Ecto neural progenitor cell (in vitro differentiated cells): ENCODE results near the gene TPP1.

ENCODE experiments used
- DNase-seq: peaks from one replicate; pipeline ENCODE4 v3.0.0-alpha.2; 2018; ENCODE audit warnings: low spot score

Gene TPP1

DNA sequence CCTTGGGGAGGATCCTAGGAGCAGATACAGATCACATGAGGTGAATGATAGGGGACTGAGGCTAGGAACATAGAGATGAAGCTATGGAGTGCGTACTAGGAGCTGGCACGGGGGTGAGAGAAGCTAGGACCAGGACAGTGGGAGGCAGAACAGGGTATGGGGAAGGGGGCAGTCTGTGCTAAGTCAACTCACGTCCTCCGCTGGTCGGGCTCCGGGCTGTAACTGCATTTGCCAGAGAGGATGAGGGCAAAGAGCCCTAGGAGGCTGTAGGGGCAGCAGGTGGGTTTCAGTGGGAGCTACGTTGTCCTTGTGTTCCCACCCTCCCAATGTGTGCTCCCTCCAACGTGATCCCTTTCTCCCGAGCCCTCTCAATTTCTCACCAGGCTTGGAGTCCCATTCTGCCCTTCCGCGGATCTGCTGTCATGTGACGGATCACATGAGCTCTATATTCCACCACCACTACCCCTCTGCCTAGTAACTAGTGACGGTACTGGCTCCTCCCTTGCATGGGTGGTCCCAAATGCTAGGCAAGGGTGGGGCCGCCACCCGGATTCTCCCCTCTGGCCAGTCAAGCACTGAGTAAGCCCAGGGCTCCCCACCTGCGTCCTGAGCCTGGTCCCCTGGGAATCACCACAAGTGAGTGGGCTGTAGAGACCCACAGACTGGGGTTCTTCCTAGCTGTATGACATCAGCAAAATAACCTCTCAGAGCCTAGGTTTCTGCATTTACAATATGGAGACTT, at the start of gene TPP1:
Gene TPP1, minus strand, starts transcription at position 419 of the 742 bp plus-strand sequence. Its CDS starts 22 bp downstream, at position 397.
- peak; percentile 91 for DNase-seq

GRCh38 chr11:6667733-6668374, 48.6 kb upstream of the TPP1 start:
- no peak for DNase-seq

DNA sequence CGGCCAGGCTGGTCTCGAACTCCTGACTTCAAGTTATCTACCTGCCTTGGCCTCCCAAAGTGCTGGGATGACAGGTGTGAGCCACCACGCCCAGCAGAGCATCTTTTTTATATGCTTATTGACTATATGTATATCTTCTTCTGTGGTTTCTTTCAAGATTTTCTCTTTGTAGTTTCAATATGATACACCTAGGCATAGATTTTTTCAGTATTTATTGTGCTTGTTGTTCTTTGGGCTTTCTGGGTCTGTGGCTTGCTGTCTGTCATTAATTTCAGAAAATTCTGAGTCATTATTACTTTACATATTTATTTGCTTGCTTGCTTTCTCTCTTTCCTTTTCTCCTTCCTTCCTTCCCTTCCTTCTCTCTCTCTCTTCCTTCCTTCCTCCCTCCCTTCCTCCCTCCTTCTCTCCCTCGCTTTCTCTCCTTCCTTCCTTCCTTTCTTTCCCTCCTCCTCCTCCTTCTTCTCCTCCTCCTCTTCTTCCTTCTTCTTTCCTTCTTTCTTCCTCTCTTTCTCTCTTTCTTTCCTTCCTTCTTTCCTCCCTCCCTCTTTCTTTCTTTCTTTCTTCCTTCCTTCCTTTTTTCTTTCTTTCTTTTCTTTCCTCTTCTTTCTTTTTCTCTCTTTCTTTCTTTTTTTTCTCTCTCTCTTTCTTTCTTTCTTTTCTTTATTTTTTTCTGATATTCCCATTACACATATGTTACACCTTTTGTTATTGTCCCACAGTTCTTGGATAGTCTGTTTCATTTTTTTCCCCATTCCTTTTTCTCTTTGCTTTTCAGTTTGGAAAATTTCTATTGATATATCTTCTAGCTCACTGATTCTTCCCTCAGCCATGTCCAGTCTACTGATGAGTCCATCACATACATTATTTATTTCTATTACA, 47.3 kb upstream of the TPP1 start:
- DNase-seq, result no peak

DNA sequence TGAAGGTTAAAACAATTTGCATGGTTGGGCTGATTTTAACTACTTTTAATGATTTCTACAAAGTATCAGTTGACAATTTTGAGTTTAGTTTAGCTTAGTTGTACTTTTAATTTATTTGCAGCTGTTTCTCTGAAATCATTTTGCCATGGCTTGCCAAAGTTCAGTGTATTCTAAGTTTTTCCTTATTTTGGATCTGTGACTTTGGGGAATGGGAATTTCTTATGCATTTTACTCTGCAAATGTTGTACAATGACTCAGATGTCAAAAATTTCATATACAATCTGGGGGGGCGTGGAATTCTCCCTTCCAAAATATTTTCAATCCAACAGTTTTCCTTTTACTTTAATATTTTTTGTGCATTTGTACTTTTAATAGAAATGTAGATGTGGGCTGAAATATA, 45.3 kb upstream of the TPP1 start:
- DNase-seq, result no peak

DNA sequence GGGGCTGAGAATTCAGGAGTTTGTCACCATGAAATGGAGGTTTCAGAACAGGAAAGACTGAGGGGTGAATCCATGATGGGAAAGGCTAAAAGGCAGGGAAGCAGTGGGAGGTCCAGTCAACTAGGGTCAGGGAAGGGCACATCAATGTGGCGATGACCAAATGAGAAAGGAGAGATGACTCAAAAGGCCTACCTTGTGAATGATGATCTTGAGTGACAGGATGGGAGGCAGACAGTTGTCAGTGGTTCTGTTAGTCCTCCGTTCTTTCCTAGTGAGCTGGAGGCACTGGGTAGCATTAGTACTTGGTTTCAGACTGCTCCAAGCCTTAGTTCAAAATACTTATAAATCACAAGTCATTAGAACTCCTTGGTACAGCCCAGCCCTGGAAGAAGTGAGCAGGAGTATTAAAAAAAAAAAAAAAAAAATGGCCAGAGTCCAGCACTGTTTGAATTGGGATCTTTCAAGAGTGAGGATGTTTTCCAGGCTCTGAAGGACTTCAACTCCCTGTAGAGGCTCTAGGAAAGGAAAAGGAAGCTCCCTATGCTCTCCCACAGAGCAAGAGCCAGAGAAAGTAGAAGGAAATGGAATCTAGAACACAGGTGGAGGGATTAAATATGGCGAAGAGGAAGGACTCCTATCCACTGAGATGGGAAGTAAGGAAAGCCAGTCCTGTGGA, 44.7 kb upstream of the TPP1 start:
- DNase-seq, result no peak

GRCh38 chr11:6660712-6661111, 41.5 kb upstream of the TPP1 start:
- DNase-seq, result no peak

DNA sequence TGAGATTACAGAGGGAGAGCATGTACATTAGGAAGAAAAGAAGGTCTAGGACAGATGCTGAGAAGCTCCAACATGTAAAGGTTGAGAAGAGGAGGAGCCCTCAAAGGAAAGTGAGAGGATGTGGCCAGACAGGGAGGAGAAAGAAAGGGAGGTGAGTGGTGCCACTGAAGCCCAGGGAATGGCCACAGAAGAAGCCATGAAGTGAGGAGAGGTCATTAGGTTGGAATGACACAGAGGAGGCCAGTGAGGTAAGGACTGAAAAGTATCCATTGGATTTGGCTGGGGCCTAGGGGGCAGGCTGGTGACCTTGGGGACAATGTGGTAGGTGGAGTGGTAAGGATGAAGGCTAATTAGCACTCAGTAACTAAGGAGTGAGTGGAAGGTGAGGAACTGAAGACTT, 39.4 kb upstream of the TPP1 start:
- no peak for DNase-seq

DNA sequence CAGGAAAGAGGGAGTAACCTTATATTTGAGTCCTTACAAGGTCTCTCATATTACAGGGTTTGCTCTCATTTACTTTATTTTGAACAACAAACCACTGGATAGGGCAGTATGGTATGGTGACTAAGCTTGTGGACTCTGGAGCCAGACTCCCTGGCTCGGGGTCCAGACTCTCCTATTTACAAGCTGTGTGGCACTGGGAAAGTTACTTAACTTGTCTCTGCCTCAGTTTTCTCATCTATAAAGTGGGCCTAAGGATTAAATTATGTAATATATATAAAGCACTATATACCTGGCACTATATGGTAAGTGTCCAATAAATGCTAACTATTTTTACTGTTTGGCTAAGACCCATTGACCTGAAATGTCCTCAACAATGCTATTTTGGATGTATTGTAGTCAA, 38.1 kb upstream of the TPP1 start:
- DNase-seq, result no peak

DNA sequence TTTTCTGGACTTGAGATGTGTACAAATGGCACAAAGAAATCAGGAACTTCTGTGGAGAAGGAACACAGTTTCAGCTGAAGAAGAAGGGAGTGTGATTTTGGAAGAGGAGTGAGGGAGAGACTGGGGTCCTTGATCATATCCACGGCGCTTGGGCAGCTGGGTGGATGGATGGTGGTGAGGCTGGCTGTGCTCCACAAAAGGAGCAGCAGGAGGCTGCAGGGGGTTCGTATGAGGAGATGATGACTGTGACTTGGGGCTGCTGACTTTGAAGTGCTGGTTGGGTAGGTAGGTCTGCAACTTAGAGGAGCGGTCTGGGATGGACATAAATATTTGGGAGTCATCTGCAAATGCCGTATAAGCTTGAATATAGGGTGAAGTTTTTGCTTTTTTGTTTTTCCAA, 37.7 kb upstream of the TPP1 start:
- no peak for DNase-seq

- DNase-seq, result no peak
These were observed 37.3 kb upstream of the TPP1 start for GRCh38 chr11:6656584-6656915.

DNA sequence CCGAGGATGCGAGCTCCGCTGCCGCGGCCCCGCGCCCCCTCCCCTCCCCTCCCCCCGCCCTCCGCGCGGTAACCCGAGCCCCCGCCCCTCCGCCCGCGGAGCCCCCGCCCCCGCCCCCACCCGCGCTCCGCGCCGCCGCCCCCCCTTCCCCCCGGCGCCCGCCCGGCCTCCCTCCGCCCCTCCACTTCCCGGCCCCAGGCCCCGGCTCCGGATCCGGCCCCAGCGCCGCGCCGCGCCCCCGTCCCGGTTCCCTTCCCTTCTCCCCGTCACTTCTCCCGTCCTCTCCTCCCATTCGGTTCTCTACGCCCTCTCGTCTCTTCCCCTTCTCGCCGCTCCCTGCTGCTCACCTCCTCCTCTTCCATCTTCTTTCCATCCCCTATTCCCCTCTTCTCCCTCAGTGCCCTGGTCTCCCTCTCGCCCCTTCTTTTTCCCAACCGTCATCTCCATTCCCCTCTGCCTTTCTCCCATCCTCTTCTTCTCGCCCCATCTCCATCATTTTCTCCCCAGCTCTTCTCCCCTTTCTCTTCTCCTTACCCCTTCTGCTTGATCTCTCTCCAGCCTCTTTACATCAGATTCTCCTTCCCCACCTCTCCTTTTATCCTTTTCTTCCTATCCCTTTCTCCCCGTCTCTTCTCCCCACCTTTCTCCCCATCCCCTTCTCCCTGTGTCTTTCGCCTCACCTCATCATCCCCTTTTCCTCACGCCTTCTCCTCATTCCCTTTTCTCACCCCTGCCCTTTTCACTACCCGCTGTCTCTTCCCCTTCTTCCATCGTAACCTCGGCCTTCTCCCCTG, 36.8 kb upstream of the TPP1 start, which contains the start of gene DCHS1:
Gene DCHS1, minus strand, starts transcription at position 20 of the 794 bp plus-strand sequence. CDS start 14,196 bp downstream, outside the sequence.
- DNase-seq, result peak; percentile 69

GRCh38 chr11:6655020-6655789, 36.0 kb upstream of the TPP1 start:
- DNase-seq, result peak; percentile 65

DNA sequence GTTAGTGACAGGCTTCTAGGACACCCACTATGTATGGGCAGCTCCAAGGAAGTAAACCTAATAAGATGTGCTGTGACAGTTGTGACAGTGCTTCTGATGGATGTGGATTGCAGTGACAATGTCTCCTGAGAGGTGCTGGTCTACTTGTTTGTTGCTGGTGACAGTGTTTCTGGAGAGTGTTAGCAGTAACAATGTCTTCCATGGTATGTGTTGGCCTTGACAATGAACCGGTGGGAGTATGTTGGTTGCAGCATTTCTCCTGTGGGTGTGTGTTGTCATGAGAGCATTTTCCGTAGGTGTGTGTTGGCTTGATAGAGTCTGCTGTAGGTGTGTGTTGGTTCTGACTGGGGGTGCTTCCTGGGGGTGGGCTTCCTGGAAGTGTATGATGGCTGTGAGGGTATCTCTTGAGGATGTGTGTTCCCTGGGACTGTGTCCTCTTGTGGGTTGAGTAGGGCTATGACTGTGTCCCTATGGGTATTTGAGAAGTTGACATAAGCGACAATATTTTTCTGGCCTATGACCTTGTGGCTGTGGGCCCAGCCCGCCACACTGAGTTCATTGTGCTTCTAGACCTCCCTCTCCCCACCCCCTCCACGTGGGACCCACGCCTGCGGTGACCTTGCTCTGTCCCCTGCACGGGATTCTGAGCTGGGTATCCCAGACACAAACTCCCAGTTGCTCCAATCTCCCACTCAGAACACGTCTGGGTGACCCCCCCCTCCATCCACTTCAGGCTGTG, 35.2 kb upstream of the TPP1 start:
- no peak for DNase-seq

DNA sequence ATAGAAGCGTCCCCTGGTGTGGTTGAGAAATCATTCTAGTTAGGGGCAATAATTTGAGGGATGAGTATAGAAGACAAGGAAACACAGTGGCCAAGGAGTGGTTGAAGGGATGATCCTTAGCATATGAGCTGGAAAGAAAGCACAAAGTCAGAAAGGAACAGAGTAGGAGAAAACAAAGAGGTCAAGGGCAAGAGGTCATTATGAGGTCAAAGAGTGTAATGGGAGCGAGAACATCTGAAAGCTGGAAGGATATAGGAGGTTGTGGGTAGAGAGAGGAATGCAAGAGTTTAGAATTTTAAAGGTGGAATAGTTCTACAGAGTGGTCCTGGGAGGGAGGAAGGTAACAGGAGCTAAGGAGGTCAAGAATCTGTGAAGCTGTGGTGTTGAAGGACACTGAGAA, 34.4 kb upstream of the TPP1 start:
- no peak for DNase-seq

- no peak for DNase-seq
These were observed 33.9 kb upstream of the TPP1 start for GRCh38 chr11:6653097-6653496.

DNA sequence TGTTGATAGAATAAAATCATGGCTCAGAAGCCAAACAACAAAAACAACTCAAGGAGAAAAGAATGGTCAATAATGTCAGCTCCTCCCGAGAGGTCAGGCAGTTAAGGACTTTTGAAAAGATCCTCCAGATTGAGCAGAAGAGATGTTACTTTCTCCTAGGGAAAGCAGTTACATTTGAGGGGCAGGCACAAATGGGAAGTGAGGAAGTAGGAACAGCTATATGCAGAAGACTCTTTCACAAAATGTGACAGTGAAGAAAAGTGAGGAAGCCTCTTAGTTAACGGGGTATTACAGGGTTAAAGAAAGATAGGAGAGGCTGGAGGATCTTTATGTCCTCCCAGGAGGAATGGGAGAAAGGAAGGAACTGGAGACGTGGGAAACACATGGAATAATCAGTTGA, 33.0 kb upstream of the TPP1 start:
- DNase-seq, result no peak

DNA sequence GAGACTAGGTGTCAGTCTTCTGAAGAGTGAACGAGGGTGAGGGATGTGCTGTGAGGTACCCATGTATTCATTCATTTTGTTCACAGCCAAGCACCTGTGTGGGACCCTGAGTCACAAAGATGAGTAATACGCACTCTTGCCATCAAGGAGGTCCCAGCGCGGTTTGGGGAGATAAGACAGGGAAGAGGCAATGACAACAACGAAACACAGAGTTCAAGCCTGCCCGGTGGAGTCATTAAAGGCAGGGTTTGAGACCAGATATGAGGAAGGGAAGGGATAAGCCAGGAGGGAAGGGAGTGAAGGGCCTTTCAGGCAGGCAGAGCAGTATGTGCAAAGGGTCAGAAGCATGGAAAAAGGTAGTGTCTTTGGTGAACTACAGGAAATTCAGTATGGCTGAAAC, 31.8 kb upstream of the TPP1 start:
- DNase-seq, result no peak

DNA sequence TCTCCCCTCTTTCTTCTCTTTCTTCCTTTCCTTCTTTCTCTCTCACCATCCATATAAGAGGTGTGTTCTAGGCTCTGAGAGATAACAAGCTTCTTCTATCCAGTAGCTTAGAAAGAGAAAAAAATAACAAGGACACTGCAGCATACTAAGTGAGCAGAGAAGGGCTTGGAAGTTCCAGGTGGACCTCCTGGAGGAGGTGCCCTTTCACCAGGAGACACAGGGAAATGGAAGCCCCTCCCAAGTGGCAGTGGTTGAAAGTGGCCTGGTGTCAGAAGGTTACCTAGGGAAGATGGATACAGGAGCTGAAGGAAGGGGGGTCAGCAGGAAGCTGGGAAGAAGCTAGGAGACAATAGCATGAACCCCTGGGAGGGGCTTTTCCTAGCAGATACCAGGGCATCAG, 30.9 kb upstream of the TPP1 start:
- no peak for DNase-seq

GRCh38 chr11:6648501-6648900, 29.3 kb upstream of the TPP1 start:
- DNase-seq, result no peak

GRCh38 chr11:6647836-6648235, 28.6 kb upstream of the TPP1 start:
- no peak for DNase-seq
